NOMO-1 (cell line): ENCODE measurements around the gene ZNF678.

ENCODE experiments used
- DNase-seq, 2 experiments: peaks; one replicate each; lab custom pipeline; 2025; ENCODE audit not compliant: unreplicated experiment in 2 of 2; lab: John Stamatoyannopoulos, UW

Gene ZNF678

GRCh38 chr1:227563324-227564201, at the start of gene ZNF678:
Gene ZNF678 (plus strand): TSS chr1:227563556. CDS start chr1:227650992, 87,436 bp downstream.
- peak; percentile 79 to 87 for DNase-seq

GRCh38 chr1:227518876-227519275, 44.5 kb upstream of the ZNF678 start:
- no peak for DNase-seq

- no peak for DNase-seq
Measured at GRCh38 chr1:227521782-227522181, 41.6 kb upstream of the ZNF678 start.

- no peak for DNase-seq
Measured at GRCh38 chr1:227526524-227526923, 36.8 kb upstream of the ZNF678 start.

- no peak for DNase-seq
Measured at GRCh38 chr1:227532019-227532619, 31.2 kb upstream of the ZNF678 start.

- DNase-seq = no peak
Measured at GRCh38 chr1:227540170-227541098, 22.9 kb upstream of the ZNF678 start.

- DNase-seq = no peak
Measured at GRCh38 chr1:227541129-227541528, 22.2 kb upstream of the ZNF678 start.

- no peak for DNase-seq
Measured at GRCh38 chr1:227541796-227542152, 21.6 kb upstream of the ZNF678 start.

GRCh38 chr1:227542153-227543120, 20.9 kb upstream of the ZNF678 start:
- peak; percentile 76 to 84 for DNase-seq

- no peak for DNase-seq
Measured at GRCh38 chr1:227543283-227544066, 19.9 kb upstream of the ZNF678 start.

- DNase-seq = no peak
Measured at GRCh38 chr1:227544067-227545050, 19.0 kb upstream of the ZNF678 start.

- DNase-seq = no peak
Measured at GRCh38 chr1:227545361-227545760, 18.0 kb upstream of the ZNF678 start.

GRCh38 chr1:227546059-227546458, 17.3 kb upstream of the ZNF678 start:
- DNase-seq = no peak

GRCh38 chr1:227546598-227547309, 16.6 kb upstream of the ZNF678 start:
- no peak for DNase-seq

- no peak for DNase-seq
Measured at GRCh38 chr1:227547310-227548118, 15.8 kb upstream of the ZNF678 start.

- DNase-seq = no peak
Measured at GRCh38 chr1:227548119-227548397, 15.3 kb upstream of the ZNF678 start.

- DNase-seq = no peak
Measured at GRCh38 chr1:227548448-227548847, 14.9 kb upstream of the ZNF678 start.
